Measurements from ENCODE around the gene TUBB. TPM values are rescaled to one million over a fixed set of nuclear protein-coding genes. Genes with fewer than 3 reads are reported as not detected.
A peak's percentile ranks its signal among the peaks of the same experiment; 100 is the strongest.
"Not testable (repeated sequence)": the region's sequence is repeated elsewhere in the genome, so short reads cannot be mapped to it uniquely, and the experiment has no call there.

TUBB gene
- total and polyA plus RNA-seq, 2 experiments from 2014 or later, result 433 to 460 TPM

DNA sequence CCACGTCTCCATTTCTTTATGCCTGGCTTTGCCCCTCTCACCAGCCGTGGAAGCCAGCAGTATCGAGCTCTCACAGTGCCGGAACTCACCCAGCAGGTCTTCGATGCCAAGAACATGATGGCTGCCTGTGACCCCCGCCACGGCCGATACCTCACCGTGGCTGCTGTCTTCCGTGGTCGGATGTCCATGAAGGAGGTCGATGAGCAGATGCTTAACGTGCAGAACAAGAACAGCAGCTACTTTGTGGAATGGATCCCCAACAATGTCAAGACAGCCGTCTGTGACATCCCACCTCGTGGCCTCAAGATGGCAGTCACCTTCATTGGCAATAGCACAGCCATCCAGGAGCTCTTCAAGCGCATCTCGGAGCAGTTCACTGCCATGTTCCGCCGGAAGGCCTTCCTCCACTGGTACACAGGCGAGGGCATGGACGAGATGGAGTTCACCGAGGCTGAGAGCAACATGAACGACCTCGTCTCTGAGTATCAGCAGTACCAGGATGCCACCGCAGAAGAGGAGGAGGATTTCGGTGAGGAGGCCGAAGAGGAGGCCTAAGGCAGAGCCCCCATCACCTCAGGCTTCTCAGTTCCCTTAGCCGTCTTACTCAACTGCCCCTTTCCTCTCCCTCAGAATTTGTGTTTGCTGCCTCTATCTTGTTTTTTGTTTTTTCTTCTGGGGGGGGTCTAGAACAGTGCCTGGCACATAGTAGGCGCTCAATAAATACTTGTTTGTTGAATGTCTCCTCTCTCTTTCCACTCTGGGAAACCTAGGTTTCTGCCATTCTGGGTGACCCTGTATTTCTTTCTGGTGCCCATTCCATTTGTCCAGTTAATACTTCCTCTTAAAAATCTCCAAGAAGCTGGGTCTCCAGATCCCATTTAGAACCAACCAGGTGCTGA is 3.9 kb downstream of the TUBB start:
- H3K9me3 ChIP-seq (ENCODE audit: low read depth); H3K4me1 ChIP-seq (ENCODE audit: insufficient read depth); H2AFZ ChIP-seq; H3K9me2 ChIP-seq (replicated peaks; ENCODE audit: insufficient read depth); H3K36me3 ChIP-seq (replicated peaks; ENCODE audit: insufficient read depth, low read depth); H3K4me3 ChIP-seq; DNase-seq (ENCODE audit: low spot score); H3K27me3 ChIP-seq: not testable (repeated sequence)
- Histone ChIP-seq H3K27ac (peak overlapping the region; percentile 10), H3K4me2 (peak overlapping the region; percentile 14), H4K20me1 (ENCODE audit: insufficient read depth, poor library complexity, severe bottlenecking) (peaks cover 46% of the 10 kb centered on the region), H3K79me2 (peaks cover 53% of the 10 kb centered on the region)
- TF ChIP-seq, protein P1, sequence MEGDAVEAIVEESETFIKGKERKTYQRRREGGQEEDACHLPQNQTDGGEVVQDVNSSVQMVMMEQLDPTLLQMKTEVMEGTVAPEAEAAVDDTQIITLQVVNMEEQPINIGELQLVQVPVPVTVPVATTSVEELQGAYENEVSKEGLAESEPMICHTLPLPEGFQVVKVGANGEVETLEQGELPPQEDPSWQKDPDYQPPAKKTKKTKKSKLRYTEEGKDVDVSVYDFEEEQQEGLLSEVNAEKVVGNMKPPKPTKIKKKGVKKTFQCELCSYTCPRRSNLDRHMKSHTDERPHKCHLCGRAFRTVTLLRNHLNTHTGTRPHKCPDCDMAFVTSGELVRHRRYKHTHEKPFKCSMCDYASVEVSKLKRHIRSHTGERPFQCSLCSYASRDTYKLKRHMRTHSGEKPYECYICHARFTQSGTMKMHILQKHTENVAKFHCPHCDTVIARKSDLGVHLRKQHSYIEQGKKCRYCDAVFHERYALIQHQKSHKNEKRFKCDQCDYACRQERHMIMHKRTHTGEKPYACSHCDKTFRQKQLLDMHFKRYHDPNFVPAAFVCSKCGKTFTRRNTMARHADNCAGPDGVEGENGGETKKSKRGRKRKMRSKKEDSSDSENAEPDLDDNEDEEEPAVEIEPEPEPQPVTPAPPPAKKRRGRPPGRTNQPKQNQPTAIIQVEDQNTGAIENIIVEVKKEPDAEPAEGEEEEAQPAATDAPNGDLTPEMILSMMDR (IDR thresholded peaks at IDR 0.05; ENCODE audit: poor library complexity), result peak; percentile 11
- WGBS (ENCODE audit: low lambda C conversion rate, missing lambda C conversion rate), result 84% methylated on average over 29 of the region's 29 CpGs

DNA sequence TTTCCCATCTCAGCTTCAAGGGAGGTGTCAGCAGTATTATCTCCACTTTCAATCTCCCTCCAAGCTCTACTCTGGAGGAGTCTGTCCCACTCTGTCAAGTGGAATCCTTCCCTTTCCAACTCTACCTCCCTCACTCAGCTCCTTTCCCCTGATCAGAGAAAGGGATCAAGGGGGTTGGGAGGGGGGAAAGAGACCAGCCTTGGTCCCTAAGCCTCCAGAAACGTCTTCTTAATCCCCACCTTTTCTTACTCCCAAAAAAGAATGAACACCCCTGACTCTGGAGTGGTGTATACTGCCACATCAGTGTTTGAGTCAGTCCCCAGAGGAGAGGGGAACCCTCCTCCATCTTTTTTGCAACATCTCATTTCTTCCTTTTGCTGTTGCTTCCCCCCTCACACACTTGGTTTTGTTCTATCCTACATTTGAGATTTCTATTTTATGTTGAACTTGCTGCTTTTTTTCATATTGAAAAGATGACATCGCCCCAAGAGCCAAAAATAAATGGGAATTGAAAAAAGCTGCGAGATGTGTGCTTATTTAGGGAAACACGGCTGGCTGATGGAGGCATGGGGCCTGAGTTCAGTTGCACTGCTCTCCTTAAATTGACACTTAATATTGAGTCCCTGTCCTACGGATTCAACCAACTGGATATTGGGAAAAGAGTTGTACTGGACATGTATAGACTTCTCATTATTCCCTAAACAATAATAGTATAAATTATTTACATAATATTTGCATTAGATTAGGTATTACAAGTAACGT is 4.9 kb downstream of the TUBB start:
- Histone ChIP-seq H3K36me3 (replicated peaks; ENCODE audit: insufficient read depth, low read depth) (no peaks in the 10 kb centered on the region), H3K9me2 (replicated peaks; ENCODE audit: insufficient read depth) (no peaks in the 10 kb centered on the region), H3K27ac (peak overlapping the region; percentile 10), H3K4me3 (no peak overlapping the region), H3K4me2 (peak overlapping the region; percentile 23), H3K4me1 (ENCODE audit: insufficient read depth) (peaks cover 5% of the 10 kb centered on the region), H2AFZ (no peak overlapping the region), H3K79me2 (peaks cover 60% of the 10 kb centered on the region), H4K20me1 (ENCODE audit: insufficient read depth, poor library complexity, severe bottlenecking) (peaks cover 46% of the 10 kb centered on the region), H3K9me3 (ENCODE audit: low read depth) (no peaks in the 10 kb centered on the region), H3K27me3 (no peaks in the 10 kb centered on the region)
- WGBS (ENCODE audit: low lambda C conversion rate, missing lambda C conversion rate), result 77% methylated on average over 6 of the region's 6 CpGs
- no peak for DNase-seq (ENCODE audit: low spot score)
- TF ChIP-seq EZH2phosphoT487 (IDR thresholded peaks at IDR 0.05; ENCODE audit: low read depth, severe bottlenecking, unreplicated experiment) (no peak), EZH2 (IDR thresholded peaks at IDR 0.05; ENCODE audit: borderline replicate concordance) (no peak)
- TF ChIP-seq, protein P1 (IDR thresholded peaks at IDR 0.05; ENCODE audit: poor library complexity), result no peak

DNA sequence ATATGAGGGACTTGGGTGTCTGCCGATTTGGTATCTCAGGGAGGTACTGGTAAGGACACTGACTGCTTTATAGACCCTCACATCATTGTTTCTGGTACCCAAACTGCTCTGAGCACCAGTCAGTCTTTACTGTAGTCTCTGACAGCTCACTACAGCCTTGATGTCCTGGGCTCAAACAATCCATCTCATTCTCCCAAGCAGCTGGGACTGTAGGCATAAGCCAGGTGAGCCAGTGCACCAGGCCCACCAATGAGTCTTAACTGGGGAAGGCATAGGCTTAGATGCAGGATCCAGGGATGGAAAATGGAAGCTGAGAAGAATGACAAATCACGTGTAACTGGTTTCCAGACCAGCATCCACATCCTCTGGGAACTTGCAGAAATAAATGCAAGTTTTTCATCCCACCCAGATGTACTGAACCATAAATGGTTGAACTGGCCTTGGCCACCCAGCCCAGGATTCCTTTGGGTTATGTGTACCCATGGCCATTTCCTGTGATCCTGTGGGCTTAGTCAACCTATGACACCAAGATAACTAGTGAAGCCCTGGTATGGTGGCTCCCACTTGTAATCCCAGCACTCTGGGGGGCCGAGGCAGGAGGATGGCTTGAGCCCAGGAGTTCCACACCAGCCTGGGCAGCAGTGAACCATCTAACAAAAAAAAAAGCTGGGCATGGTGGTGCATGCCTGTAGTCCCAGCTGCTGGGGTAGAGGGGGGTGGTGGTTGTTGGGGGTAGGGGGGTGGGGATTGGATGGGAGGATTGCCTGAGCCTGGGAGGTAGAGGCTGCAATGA is 5.8 kb downstream of the TUBB start:
- 64% methylated on average over 3 of the region's 3 CpGs for WGBS (ENCODE audit: low lambda C conversion rate, missing lambda C conversion rate)
- Histone ChIP-seq H3K4me1 (ENCODE audit: insufficient read depth) (peaks cover 5% of the 10 kb centered on the region), H3K9me3 (ENCODE audit: low read depth) (no peaks in the 10 kb centered on the region), H3K79me2 (peaks cover 58% of the 10 kb centered on the region), H3K36me3 (replicated peaks; ENCODE audit: insufficient read depth, low read depth) (no peaks in the 10 kb centered on the region), H3K27ac (peak overlapping the region; percentile 18), H3K4me3 (no peak overlapping the region), H2AFZ (no peak overlapping the region), H3K4me2 (no peak overlapping the region), H4K20me1 (ENCODE audit: insufficient read depth, poor library complexity, severe bottlenecking) (peaks cover 46% of the 10 kb centered on the region), H3K27me3 (no peaks in the 10 kb centered on the region), H3K9me2 (replicated peaks; ENCODE audit: insufficient read depth) (no peaks in the 10 kb centered on the region)
- DNase-seq (ENCODE audit: low spot score), result no peak
- TF ChIP-seq EZH2phosphoT487 (IDR thresholded peaks at IDR 0.05; ENCODE audit: low read depth, severe bottlenecking, unreplicated experiment) (no peak), EZH2 (IDR thresholded peaks at IDR 0.05; ENCODE audit: borderline replicate concordance) (no peak)
- TF ChIP-seq, protein P1 (IDR thresholded peaks at IDR 0.05; ENCODE audit: poor library complexity), result no peak
